ENCODE data around the gene CNIH1. TPM values are rescaled to one million over a fixed set of nuclear protein-coding genes. Genes with fewer than 3 reads are reported as not detected.

The CNIH1 gene
- total and polyA plus RNA-seq, 11 donors: 40.3 to 190 (median 94.5) TPM

- TF ChIP-seq CTCF (IDR thresholded peaks at IDR 0.05) (no peak), POLR2A (IDR thresholded peaks at IDR 0.05) (no peak)
- intact Hi-C loops (cut with DNase I): no loop called here
- Histone ChIP-seq H3K27ac (no peak overlapping the region), H3K27me3 (no peaks in the 10 kb centered on the region), H3K4me1 (peaks cover 0 to 18% (median 0%) of the 10 kb centered on the region in 12 donors), H3K36me3 (no peaks in the 10 kb centered on the region), H3K9me3 (no peaks in the 10 kb centered on the region), H3K4me3 (no peak overlapping the region)
- 94 to 99% (median 98%) methylated on average over 3 of the region's 3 CpGs for WGBS, 4 donors
- no peak for ATAC-seq
- no peak for DNase-seq
Observed at GRCh38 chr14:54453252-54453651, 12.1 kb upstream of the CNIH1 start.

GRCh38 chr14:54451961-54452360 lies 10.8 kb upstream of the CNIH1 start:
- no peak for DNase-seq
- peaks cover 0 to 24% (median 0%) of the 10 kb centered on the region in 12 donors for H3K4me1 ChIP-seq
- no peak overlapping the region for H3K4me3 ChIP-seq
- TF ChIP-seq CTCF (IDR thresholded peaks at IDR 0.05) (no peak), POLR2A (IDR thresholded peaks at IDR 0.05) (no peak)
- intact Hi-C loops (cut with DNase I): no loop called here
- 87 to 90% (median 88%) methylated on average over 3 of the region's 3 CpGs for WGBS, 4 donors
- no peaks in the 10 kb centered on the region for H3K9me3 ChIP-seq
- no peak overlapping the region for H3K27ac ChIP-seq
- no peak for ATAC-seq
- no peaks in the 10 kb centered on the region for H3K36me3 ChIP-seq
- H3K27me3 ChIP-seq: no peaks in the 10 kb centered on the region

GRCh38 chr14:54451121-54451601 lies 10.0 kb upstream of the CNIH1 start:
- H3K4me3 ChIP-seq: no peak overlapping the region
- WGBS, 4 donors: 83 to 90% (median 87%) methylated on average over 5 to 7 of the region's 7 CpGs
- H3K4me1 ChIP-seq: peaks cover 0 to 32% (median 0%) of the 10 kb centered on the region in 12 donors
- H3K9me3 ChIP-seq: no peaks in the 10 kb centered on the region
- no peaks in the 10 kb centered on the region for H3K27me3 ChIP-seq
- H3K36me3 ChIP-seq: no peaks in the 10 kb centered on the region
- no peak for TF ChIP-seq POLR2A (IDR thresholded peaks at IDR 0.05)
- no peak for TF ChIP-seq CTCF (IDR thresholded peaks at IDR 0.05)
- intact Hi-C loops (cut with DNase I): no loop called here
- peak overlapping the region in 1 of 12 donors; percentile 54 for H3K27ac ChIP-seq
- ATAC-seq (no peak), DNase-seq (no peak)

GRCh38 chr14:54450535-54450934 lies 9.4 kb upstream of the CNIH1 start:
- Histone ChIP-seq H3K36me3 (no peaks in the 10 kb centered on the region), H3K4me3 (no peak overlapping the region), H3K27me3 (no peaks in the 10 kb centered on the region), H3K27ac (peak overlapping the region in 1 of 12 donors; percentile 54), H3K9me3 (no peaks in the 10 kb centered on the region), H3K4me1 (peaks cover 0 to 39% (median 0%) of the 10 kb centered on the region in 12 donors)
- WGBS, 4 donors: 67 to 76% (median 68%) methylated on average over 3 of the region's 3 CpGs
- intact Hi-C loops (cut with DNase I): no loop called here
- TF ChIP-seq CTCF (IDR thresholded peaks at IDR 0.05) (no peak), POLR2A (IDR thresholded peaks at IDR 0.05) (no peak)
- DNase-seq (no peak), ATAC-seq (peak in 1 of 4 donors; percentile 20)
